Measurements from ENCODE around the gene TRNAU1AP. TPM values are rescaled to one million over a fixed set of nuclear protein-coding genes. Genes with fewer than 3 reads are reported as not detected.

TRNAU1AP gene
- total RNA-seq, result 25.1 and 29.2 TPM in 2 replicates

DNA sequence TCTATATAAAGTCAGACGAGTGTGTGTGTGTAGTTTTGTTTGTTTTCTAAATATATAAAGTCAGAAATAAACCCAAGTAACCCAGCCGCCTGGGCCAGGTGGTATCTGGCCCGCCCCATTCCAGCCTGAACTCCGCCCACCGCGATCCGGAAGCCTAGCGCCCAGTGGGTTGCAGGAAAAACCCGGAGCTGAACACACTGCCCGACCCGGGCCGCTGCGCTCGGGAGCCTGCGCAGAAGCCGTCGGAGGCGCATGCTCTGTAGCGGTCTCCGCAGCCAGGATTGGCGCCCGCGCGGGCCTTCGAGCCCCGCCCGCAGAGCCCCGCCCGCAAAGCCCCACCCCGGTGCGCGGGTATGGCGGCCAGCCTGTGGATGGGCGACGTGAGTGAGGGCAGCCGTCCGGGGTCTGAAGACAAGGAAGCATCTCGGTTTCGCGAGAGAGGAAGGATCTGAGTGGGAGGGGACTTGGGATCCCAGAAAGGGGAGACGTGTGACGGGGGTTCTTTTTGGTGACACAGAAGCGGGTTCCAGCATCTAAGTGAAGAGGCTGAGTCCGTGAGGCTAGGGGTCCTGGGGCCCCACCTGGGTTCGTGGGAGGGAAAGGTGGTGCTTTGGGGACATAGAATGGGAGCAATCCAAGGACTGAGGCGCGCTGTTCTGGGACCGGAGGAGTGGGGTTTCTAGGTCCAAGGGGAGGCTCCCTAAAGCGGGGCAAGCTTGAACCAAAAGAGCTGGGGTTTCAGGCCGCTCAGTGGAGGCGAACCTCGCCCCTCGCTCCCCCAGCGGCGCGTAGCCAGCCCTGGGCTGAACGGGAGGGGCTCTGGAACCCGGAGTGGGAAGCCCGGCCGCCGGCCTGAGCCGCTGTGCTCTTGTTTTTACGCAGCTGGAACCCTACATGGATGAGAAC is at the start of gene TRNAU1AP:
Gene TRNAU1AP, plus strand, starts transcription at position 328 of the 906 bp plus-strand sequence. Its CDS starts 26 bp downstream, at position 354.

DNA sequence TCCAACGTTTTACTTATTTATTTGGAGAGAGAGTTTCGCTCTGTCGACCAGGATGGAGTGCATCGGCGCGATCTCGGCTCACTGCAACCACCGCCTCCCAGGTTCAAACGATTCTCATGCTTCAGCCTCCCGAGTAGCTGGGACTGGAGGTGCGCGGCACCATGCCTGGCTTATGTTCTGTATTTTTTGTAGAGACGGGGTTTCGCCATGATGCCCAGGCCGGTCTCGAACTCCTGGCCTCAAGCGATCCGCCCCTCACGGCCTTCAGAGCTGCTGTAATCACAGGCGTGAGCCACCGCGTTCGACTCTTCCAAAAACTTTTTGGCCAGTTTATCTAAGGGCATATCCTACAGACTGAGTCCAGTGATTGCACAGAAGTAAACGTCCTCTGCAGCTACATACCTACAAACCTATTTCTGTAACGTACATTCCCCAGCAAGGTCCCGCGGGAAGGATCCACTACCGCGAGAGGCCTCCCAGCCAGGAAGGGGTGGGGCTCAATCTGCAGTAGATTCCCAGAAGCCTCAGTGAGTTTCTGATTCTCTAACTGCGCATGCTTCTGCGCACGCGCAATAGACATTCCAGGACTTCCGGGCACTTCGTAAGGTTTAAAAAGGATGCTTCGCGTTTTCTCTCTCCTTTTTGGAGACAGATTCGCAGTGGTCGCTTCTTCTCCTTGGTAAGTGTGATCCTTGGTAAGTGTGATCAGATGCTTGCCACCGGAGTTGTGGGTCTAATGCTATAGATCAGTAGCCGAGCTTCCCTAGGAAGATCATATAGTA is 47.3 kb upstream of the TRNAU1AP start, which contains the start of gene RCC1:
Gene RCC1, plus strand, starts transcription at position 638 of the 782 bp plus-strand sequence. CDS start 23,824 bp downstream, outside the sequence.

GRCh38 chr1:28591708-28592320 is 38.9 kb downstream of the TRNAU1AP start, which contains the start of gene RAB42:
Gene RAB42 (plus strand): TSS chr1:28592265. CDS start chr1:28592512, 247 bp downstream.

Small RNA genes lying within 50 kb of the gene (small RNA-seq; reads per million reads assigned to genes)
- gene SNORA16A, result not detected
- not detected for gene SNORA44
- gene SNORA61, result not detected
- not detected for gene SNORA73A
- 9,229 reads per million, percentile 100 among the genes with 10 or more reads in this experiment for gene SNORA73B
- 1,524 reads per million, percentile 100 among the genes with 10 or more reads in this experiment for gene SNORD99

Other genes with a start within 250 kb of the TRNAU1AP start
- gene MED18, start 224.0 kb upstream of the TRNAU1AP start, total RNA-seq, result 17.4 and 24.3 TPM in 2 replicates
- gene PHACTR4, start 183.3 kb upstream of the TRNAU1AP start, total RNA-seq, result 12.6 and 14.3 TPM in 2 replicates
- 27.9 and 38.3 TPM in 2 replicates for gene RCC1, start 47.0 kb upstream of the TRNAU1AP start, total RNA-seq
- gene RAB42, start 39.2 kb downstream of the TRNAU1AP start, total RNA-seq, result 1.6 and 2.4 TPM in 2 replicates
- gene TAF12, start 90.0 kb downstream of the TRNAU1AP start, total RNA-seq, result 23.3 and 37.3 TPM in 2 replicates
- gene RNU11, start 95.5 kb downstream of the TRNAU1AP start, total RNA-seq, result not detected in 2 replicates
- 10.6 and 14.7 TPM in 2 replicates for gene GMEB1, start 115.7 kb downstream of the TRNAU1AP start, total RNA-seq
- 44.8 and 64.5 TPM in 2 replicates for gene YTHDF2, start 183.9 kb downstream of the TRNAU1AP start, total RNA-seq

Data from placental epithelial cell (primary cell).